ENCODE data around the gene KMT2C.
"Not testable (repeated sequence)": the region's sequence is repeated elsewhere in the genome, so short reads cannot be mapped to it uniquely, and the experiment has no call there.

Gene KMT2C

DNA sequence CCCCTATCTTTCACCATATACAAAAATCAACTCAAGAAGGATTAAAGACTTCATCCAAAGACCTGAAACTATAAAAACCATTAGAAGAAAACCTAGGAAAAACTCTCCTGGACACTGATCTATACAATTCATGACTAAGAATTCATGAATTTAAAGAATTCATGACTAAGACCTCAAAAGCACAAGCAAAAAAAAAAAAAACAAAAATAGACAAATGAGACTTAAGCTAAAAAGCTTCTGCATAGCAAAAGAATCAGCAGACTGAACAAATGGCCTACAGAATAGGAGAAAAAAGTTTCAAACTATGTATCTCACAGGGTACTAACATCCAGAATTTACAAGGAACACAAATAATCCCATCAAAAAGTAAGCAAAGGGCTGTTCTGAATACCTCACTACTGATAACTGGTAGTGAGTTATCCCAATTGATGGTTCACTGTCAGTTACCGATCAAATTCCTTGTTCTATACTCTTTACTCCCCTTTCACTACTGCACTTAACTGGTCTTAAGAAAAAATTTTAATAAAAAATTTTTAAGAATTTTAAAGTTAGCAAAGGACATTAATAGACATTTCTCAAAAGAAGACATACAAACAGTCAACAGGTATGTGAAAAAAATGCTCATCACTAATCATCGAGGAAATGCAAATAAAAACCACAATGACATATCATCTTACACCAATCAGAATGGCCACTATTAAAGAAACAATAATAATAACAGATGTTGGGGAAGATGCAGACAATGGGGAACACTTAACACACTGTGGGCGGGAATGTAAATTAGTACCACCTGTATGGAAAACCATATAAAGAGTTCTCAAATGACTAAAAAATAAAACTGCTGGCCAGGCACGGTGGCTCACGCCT, 33.2 kb downstream of the KMT2C start:
- DNase-seq, result peak; percentile 44

DNA sequence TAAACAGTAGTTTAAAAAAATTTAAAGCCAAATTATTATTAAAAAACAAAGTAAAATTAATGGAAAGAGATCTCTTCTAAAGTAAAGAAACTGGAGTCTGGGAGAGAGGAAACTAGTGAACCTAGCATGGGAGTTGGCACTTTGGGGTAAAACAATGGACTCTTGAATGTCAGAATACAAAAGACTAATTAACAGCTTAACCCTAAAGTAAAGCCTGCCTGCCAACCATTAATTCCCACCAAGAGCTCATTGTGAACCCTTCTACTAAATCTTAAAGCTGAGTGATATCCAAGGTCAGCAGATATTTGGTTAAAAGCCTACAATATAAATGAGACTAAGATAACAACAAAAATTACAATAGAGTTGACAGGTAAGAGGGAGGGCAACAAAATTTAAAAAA, 36.5 kb downstream of the KMT2C start:
- DNase-seq, result no peak

DNA sequence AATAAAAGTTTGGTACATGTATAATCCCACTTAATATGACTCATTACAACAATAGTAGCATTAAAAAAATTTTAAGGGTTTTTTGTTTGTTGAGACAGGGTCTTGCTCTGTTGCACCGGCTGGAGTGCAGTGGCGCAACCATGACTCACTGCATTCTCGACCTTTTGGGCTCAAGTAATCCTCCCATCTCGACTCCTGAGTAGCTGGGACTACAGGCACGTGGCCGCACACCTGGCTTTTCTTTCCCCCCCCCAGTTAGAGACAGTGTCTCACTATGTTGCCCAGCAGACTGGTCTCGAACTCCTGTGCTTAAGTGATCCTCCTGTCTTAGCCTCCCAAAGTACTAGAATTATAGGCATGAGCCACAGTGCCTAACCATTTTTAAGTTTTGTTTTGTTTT, 40.7 kb downstream of the KMT2C start:
- DNase-seq, result no peak

DNA sequence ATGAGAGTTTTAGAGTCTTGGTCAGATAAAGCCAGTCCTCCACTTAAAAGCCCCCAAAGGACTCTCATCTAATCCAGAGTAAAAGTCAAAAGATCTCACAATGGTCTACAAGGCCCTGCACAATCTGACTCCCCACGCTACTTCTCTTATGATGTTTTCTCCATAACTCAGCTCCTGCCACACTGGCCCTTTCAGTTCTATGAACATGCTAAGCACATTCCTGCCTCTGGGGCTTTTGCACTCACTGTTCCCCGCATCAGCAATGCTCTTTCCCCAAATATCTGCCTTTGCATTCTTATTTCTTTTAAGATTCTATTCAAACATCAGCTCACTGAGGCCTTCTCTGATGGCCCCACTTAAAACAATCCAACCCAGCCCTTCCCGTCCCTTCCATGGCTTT, 41.6 kb downstream of the KMT2C start:
- DNase-seq, result peak; percentile 58

DNA sequence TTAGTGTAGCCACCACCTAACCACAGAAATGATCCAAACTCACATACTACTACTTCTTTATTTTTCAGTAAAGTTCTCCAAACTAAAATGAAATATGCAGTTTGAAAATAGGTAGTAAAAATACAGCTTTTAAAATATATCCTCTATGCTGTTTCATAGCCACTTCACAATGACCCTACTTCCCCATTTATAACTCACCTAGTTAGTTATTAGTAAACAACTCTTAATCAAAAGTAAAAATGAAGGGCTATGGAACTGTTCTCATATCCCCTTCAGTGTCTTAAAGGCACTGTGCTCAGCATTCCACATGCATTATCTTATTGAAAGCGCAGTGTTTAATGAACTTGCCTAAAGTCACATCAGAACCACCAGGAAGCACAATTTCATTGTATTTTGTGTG, 43.5 kb downstream of the KMT2C start:
- no peak for DNase-seq

DNA sequence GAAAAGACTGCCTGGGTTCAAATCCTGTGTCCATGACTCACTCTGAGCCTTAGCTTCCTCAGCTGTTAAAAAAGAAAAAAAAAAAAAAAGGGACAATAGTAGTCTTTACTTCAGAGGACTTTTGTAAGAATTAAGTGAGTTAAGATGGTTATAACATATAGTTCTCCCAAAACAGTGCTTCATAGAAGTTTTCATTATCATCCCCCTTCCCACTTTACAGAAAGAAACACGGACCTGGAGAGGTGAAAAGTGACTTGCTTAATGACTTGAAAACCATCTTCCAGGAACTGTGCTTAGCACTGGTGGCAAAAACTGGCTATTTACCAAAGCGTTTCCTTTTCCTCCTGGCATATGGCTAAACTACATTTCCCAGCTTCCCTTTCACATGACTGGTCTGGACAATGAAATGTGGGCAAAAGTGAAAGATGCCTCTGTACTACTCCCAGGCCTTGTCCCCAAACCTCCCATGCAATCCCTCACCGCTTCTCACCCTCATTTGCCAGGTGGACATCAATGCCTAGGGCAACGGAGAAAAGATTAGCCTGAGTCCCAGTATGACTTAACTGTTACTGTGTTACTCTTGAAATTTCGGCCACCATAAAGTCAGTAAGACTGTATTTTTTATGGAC, 49.6 kb downstream of the KMT2C start:
- DNase-seq, result not testable (repeated sequence)

DNA sequence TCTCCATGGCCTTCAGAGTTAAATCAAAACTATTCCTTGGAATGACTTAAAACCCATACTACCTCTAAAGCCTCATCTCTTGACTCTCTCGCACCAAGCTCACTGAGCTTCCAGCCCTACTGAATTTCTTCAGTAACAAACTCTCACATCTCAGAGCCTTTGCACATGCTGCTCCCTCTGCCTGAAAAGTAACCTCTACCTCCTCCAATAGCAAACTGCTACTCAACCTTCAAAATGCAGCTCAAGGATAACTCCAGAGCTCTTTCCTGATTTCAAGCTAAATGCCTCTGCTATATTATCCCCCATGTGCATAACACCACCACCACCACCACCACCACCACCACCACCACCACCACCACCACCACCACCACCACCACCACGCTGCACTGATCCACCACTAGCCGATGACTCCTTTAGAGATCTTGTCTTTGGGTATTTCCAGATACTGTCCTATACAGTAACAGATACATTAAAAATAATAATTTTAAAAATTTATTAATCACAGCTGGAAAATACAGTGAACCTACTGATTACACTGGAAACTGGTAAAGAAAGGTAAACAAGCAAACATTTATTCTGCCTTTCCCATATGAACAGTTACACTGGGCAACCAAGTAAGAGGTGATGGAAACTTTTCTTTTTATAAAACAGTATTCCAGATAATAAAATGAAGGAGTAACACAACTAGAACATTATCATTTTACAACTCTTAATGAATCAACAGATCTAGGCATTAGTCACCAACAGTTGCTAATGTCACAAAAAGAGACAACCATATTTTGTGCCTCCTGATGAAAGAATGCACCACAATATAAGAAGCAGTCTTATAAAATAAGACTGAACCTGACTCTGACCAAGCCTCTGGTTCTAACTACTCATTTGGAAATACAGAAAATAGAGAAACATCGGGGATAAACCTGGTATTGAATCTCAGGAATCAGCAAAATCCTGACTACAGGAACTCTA, 51.3 kb downstream of the KMT2C start:
- not testable (repeated sequence) for DNase-seq

DNA sequence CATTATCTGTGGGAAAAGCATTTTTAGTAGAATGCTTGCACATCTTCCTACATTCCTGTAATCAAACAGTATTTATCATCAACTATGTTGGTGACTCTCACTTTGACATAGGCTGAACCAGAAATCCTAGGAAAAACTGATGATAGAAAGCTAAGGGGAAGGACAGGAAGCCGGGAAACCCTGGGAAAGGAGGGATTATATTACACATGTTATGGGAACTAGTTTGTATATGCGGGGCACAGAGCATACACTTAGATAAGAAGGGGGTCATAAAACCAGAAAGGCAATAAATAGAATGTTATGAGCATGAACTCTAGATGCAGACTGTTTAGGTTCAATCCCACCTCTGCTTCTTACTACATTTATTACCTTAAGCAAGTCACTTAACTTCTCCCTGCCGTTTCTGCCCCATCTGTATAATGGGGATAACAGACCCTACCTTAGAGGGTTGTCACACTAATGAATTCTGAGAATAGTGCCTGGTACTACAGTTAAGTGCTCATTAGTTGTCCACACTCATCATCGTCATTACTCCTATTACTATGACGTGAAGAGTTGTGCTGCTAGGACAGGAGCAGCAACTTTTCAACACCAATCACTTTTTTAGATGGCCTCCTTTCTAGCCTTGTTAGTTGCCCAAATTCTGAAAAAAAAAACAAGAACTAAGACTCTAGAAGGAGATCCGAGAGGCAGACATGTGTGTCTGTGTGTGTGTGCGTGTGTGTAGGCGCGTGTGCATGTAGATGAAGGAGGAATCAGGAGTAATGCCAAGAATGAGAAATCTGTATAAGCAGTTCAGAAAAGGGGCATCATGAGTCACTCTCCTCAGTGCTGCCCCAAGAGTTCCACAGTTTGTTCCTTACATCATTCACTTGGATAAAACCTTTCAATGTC, 52.2 kb downstream of the KMT2C start:
- peak; percentile 89 for DNase-seq

DNA sequence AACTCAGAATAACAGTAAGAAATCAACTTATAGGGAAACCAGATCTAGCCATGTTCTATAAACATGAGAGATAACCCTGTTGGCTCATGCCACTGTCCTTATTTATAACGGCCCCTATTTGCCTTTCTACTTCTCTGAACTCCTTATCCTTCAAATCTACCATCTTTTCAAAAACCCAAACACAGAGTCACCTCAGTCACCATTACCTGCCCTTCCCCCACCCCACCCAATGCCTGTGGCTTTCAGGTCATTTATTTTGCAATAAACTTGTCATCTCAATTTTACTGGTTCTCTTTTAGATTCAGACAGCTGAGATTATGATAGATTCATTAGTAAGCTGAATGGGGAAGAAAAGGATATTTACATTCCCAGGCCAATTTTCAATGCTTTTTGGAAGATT, 53.6 kb downstream of the KMT2C start:
- DNase-seq, result no peak

DNA sequence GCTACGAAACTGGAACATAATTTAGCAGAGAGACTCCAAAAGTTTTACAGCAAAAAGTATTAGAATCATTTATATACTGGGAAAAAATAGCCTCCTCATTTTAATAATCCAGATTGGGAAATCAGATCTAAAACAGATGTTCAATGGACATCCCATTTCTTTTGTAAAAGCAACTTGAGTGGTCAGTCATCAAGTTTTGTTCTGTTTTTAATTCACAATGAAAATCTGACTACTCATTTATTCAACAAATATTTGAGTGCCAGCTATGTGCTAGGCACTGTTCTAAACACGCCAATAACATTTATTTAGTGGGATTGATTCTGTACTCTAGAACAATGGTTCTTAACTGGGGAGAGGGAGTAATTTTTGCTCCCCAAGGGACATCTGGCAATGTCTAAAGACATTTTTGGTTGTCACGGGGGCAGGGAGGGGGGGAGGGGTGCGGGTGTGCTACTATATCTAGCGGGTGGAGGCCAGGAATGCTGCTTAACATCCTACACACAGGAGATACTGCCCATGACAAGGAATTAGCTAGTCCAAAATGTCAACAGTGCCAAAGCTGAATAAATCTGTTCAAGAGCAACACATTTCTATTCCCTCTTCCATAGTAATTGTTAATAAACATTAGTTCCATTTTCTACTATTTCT, 54.7 kb downstream of the KMT2C start:
- DNase-seq, result not testable (repeated sequence)

DNA sequence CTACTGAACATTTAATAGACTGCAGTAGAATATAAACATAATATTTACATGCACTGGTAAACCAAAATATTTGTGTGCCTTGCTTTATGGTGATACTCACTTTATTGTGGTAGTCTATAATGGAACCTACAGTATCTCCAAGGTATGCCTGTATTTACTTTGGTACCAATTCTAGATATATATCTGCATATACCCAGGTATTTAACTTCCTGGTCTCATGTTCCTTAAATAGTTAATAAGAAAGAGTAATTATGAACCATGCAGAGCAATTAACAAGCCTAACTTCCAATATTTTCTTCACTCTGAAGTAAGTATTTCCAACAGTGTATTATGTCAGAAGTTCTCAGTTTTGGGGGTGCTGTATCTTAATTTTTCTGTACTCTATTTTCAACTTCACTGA, 57.3 kb downstream of the KMT2C start:
- DNase-seq, result not testable (repeated sequence)

DNA sequence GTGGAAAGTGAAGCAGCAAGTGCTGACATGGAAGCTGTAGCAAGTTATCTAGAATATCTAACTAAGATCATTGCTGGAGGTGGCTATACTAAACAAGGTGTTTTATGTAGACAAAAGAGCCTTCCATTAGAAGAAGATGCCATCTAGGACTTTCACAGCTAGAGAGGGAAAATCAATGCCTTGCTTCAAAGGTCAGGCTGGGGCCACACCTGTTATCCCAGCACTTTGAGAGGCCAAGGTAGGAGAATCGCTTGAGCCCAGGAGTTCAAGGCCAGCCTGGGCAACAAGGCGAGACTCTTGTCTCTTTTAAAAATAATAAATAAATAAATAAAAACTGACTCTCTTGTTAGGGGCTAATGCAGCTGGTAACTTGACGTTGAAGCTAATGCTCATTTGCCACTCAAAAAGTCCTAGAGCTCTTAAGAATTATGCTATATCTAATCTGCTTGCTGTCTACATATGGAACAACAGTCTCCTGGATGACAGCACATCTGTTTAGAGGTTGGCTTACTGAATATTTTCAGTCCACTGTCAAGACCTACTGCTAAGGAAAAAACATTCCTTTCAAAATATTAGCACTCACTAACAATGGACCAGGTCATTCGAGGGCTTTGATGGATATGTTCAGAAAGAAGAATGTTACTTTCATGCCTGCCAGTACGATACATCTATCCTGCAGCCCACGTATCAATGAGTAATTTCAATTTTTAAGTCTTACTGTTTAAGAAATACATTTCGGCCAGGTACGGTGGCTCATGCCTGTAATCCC, 58.9 kb downstream of the KMT2C start:
- not testable (repeated sequence) for DNase-seq

DNA sequence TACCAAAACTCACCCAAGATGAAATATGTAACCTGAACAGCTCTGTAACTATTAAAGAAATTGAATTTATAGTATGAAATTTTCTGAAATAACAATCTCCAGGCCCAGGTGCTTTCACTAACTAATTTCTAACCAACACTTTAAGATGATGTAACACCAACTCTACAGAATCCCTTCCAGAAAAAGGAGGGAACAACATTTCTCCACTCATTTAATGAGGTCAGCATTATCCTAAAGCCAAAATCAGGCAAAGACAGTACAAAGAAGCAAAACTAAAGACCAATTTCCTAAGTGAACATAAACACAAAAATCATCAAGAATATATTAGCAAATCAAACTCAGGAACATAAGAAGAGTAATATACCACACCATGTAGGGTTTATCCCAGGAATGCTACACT, 65.5 kb downstream of the KMT2C start:
- no peak for DNase-seq

DNA sequence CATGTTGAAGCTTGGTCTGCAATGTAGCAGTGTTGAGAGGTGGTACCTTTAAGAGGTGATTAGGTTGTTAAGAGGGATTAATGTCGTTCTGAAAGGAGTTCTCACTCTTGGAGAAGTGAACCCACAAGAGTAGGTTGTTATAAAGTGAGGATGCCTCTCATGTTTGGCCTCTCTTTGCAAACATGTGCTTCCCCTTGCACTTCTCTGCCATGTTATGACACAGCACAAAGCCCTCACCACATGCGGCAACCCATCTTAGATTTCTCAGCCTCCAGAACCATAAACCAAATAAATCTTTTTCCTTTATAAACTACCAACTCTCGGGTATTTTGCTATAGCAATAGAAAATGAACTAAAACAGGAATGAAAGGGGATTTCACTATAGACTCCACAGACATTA, 66.3 kb downstream of the KMT2C start:
- DNase-seq, result no peak

DNA sequence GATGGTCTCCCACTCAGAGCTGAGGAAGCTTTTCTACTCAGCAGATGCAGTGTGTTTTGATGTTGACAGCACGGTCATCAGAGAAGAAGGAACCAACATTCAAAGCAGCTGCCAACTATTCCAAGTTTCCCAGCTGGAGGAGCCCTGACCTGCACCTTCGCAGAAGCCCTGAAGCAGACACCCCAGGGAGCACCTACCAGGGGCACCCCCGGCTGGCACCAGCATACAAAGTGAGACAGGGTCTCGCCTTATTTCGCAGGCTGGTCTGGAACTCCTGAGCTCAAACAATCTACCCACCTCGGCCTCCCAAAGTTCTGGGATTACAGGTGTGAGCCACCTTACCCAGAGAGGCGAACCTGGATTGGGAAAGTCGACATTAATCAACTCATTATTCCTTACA, 68.6 kb downstream of the KMT2C start:
- no peak for DNase-seq

DNA sequence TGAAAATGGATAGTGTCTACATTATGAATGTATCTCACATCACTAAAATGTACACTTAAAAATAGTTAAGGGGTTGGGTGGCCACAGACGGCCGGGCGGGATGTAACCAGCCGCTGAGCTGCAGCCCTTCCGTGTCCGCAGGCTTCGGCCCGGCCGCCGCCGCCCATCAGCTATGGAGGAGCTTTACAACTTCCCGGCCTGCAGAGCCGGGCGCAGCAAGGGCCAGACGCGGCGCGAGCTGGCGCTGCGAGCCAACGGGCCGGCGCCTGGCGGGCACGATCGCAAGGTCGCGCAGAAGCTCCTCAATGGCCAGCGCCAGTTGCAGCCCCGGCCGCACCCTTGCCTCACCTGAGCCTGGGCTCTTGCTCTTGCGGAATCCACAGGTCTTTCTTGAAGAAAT, 69.1 kb downstream of the KMT2C start:
- no peak for DNase-seq

DNA sequence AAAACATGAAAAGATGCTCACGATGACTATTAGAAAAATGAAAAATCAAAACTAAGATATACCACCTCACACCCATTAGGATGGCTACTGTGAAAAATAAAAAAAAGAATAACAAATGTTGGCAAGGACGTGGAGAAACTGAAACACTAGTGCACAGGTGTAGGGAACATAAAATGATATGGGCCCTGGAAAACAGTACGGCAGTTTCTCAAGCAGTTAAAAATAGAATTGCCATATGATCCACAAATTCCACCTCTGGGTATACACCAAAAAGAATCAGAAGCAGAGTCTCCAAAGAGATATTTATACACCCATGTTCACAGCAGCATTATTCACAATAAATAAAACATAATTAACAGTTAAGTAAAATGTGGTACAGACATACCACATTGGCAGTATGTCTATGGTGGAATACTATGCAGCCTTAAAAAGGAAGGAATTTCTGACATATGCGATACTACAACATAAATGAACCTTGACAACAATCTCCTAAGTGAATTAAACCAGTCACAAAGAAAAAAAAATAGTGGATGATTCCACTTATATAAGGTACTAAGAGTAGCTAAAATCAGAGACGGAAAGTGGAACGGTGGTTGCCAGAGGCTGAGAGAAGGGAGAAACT, 69.7 kb downstream of the KMT2C start:
- no peak for DNase-seq

DNA sequence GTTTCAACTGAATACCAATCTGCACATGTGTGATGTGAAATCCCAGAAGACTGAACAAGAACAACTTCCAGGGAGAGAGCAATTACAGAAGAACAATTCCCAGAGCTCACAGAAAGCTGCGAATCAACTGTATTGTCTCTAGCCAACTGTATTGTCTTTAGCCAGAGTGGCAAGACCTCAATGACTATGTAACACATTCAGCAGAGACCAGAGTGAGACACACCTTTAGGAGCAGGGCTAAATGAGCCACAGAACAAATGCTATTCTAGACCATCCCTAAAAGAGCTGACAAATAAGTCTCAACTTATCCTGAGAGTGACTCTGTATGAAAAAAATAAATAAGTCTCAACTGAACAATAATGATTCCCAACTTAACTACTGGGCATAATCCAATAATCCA, 72.0 kb downstream of the KMT2C start:
- DNase-seq, result no peak

DNA sequence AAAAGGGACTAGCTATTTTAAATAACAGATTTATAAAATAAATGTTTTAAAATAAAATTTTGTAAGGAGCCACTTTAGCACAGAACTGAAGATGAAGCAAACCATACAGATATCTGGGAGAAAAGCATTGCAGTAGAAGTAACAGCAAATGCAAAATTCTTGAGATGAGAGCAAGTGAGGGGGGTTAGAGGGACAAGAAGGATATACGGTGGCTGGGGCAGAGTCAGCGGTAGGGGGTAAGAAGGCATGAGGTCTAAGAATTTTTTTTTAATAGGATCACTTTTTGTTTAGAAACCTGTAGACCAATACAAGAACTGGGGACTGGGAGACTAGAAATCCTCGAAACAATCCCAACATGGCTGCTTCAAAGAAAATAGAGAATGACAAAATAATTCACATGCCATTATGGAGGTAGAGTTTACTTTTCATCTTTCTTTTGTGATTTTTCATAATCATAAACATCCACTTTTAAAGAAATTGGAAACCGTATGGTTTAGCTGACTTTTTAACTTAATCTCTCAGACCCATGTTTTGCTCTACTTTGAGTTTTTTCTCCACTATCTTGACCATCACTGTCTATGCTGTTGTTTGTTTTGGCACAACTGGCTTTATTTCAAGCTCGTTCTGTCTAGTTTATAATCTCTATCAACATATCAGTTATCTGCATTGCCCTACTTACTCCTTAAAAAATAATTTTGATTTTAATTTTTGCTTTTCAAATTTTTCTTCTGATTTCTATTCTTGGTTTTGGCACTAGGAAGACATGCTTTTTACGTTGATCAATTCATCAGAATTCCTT, 73.5 kb downstream of the KMT2C start:
- DNase-seq, result no peak
